ENCODE measurements around the gene COPS2. TPM values are rescaled to one million over a fixed set of nuclear protein-coding genes. Genes with fewer than 3 reads are reported as not detected.
"Not testable (repeated sequence)": the region's sequence is repeated elsewhere in the genome, so short reads cannot be mapped to it uniquely, and the experiment has no call there.

The COPS2 gene
- total RNA-seq, 2 donors from 2014 or later, result 34.4 to 38.2 TPM

- Histone ChIP-seq H3K9me3 (no peaks in the 10 kb centered on the region), H3K4me1 (no peaks in the 10 kb centered on the region), H3K4me3 (no peak overlapping the region), H3K36me3 (no peaks in the 10 kb centered on the region), H3K27me3 (no peaks in the 10 kb centered on the region), H3K27ac (no peak overlapping the region)
- no peak for DNase-seq (ENCODE audit: low spot score)
- TF ChIP-seq CTCF (IDR thresholded peaks at IDR 0.05), result no peak
Measured at GRCh38 chr15:49082960-49083359, 72.4 kb downstream of the COPS2 start.

- TF ChIP-seq CTCF (IDR thresholded peaks at IDR 0.05), result no peak
- H3K9me3 ChIP-seq, result no peaks in the 10 kb centered on the region
- no peak for DNase-seq (ENCODE audit: low spot score)
- H3K27ac ChIP-seq, result no peak overlapping the region
- no peaks in the 10 kb centered on the region for H3K36me3 ChIP-seq
- H3K27me3 ChIP-seq, result no peaks in the 10 kb centered on the region
- H3K4me1 ChIP-seq, result no peaks in the 10 kb centered on the region
- no peak overlapping the region for H3K4me3 ChIP-seq
Measured at GRCh38 chr15:49079340-49080039, 75.9 kb downstream of the COPS2 start.

GRCh38 chr15:49075881-49076280, 79.5 kb downstream of the COPS2 start:
- Histone ChIP-seq H3K4me1 (no peaks in the 10 kb centered on the region), H3K9me3 (no peaks in the 10 kb centered on the region), H3K27ac (no peak overlapping the region), H3K36me3 (no peaks in the 10 kb centered on the region), H3K4me3 (no peak overlapping the region), H3K27me3 (no peaks in the 10 kb centered on the region)
- DNase-seq (ENCODE audit: low spot score), result no peak
- no peak for TF ChIP-seq CTCF (IDR thresholded peaks at IDR 0.05)

GRCh38 chr15:49074589-49075287, 80.7 kb downstream of the COPS2 start:
- H3K4me3 ChIP-seq; H3K36me3 ChIP-seq; H3K4me1 ChIP-seq; H3K27me3 ChIP-seq; H3K9me3 ChIP-seq; H3K27ac ChIP-seq; DNase-seq (ENCODE audit: low spot score): not testable (repeated sequence)

Small RNA genes lying within 50 kb of the gene (microRNA-seq; reads per million reads assigned to microRNA genes)
- 0 reads per million in 2 donors for gene MIR4716 (ENCODE audit: borderline number of aligned reads in 2 of 2, borderline replicate concordance in 1 of 2)

Other genes with a start within 250 kb of the COPS2 start
- gene SHC4, start 191.7 kb downstream of the COPS2 start, total RNA-seq, result 1 to 10 TPM; 4.9 to 5.3 TPM
- gene SECISBP2L, start 109.2 kb downstream of the COPS2 start, total RNA-seq, result 10 to 100 TPM; 21.8 to 23.0 TPM
- gene GALK2, start 14.6 kb upstream of the COPS2 start, total RNA-seq, result 10 to 100 TPM; 24.5 to 26.0 TPM

Data from right atrium auricular region (tissue), 2 donors.